T-cell (primary cell): Measurements from ENCODE around the gene FOXJ3. TPM values are rescaled to one million over a fixed set of nuclear protein-coding genes. Genes with fewer than 3 reads are reported as not detected.
A peak's percentile ranks its signal among the peaks of the same experiment; 100 is the strongest.

Experiments used
- ATAC-seq, 4 experiments: fragments of 200-7000 bp in 3 of 4; fragments of 150-1000 bp in 1 of 4; cut with Tn5 transposase; replicated peaks in 1 of 4; 1 replicate in 3 of 4; 2 replicates in 1 of 4; pipeline ENCODE4 v1.10.0; 2021; ENCODE audit warnings: moderate library complexity in 3 of 4, mild to moderate bottlenecking in 2 of 4, moderate number of reproducible peaks in 1 of 4
- CTCF ChIA-PET, 2 donors: fragments of 300-600 bp; sonication (Branson Sonifier 250); formaldehyde crosslinking; loops; one replicate each; lab custom pipeline; 2022; ENCODE audit warnings: antibody characterized with exemption in 2 of 2; lab: Charles Lee
- POLR2A ChIA-PET, 2 donors: fragments of 300-600 bp; sonication (Branson Sonifier 250); formaldehyde crosslinking; loops; one replicate each; lab custom pipeline; 2022; ENCODE audit warnings: antibody characterized with exemption in 2 of 2; lab: Charles Lee
- DNase-seq, 35 experiments: peaks; one replicate each; pipeline versions ENCODE4 v3.0.0 to v3.0.0-alpha.2; 2013 to 2023
- H3K27ac ChIP-seq: one replicate; pipeline ENCODE4 v1.5.1; 2013; ENCODE audit warnings: low read length
- H3K27me3 ChIP-seq, 2 experiments: replicated peaks in 1 of 2; 1 replicate in 1 of 2; 2 replicates in 1 of 2; pipeline versions ENCODE4 v1.6.1 to v1.7.0; 2013; ENCODE audit warnings: low read length in 1 of 2, mixed read lengths in 1 of 2; ENCODE audit not compliant: control insufficient read depth in 2 of 2, insufficient read depth in 2 of 2; ENCODE audit errors: extremely low read depth in 1 of 2
- H3K36me3 ChIP-seq, 2 donors: 1 replicate in 1 of 2; 2 replicates in 1 of 2; pipeline versions ENCODE4 v1.6.1 to v1.7.0; 2013; ENCODE audit warnings: low read length in 1 of 2; ENCODE audit not compliant: control insufficient read depth in 2 of 2, insufficient read depth in 1 of 2; ENCODE audit errors: extremely low read depth in 1 of 2
- H3K4me1 ChIP-seq, 2 experiments: 1 replicate in 1 of 2; 2 replicates in 1 of 2; pipeline versions ENCODE4 v1.6.1 to v1.7.0; 2013; ENCODE audit warnings: low read length in 2 of 2, mixed read lengths in 1 of 2; ENCODE audit not compliant: insufficient read depth in 2 of 2, control insufficient read depth in 1 of 2; ENCODE audit errors: extremely low read depth in 1 of 2
- H3K4me3 ChIP-seq, 2 donors: 1 replicate in 1 of 2; 2 replicates in 1 of 2; pipeline versions ENCODE4 v1.5.1 to v1.7.0; 2013; ENCODE audit warnings: mild to moderate bottlenecking in 2 of 2, low read length in 1 of 2, moderate library complexity in 1 of 2; ENCODE audit not compliant: control insufficient read depth in 1 of 2; ENCODE audit errors: extremely low read depth in 1 of 2
- H3K9me3 ChIP-seq: 2 replicates; pipeline ENCODE4 v1.7.0; 2013
- H3K27ac Mint-ChIP-seq, 2 donors: one replicate each; pipeline ENCODE4 v1.8.0; 2020 to 2021; ENCODE audit warnings: mild to moderate bottlenecking in 2 of 2, mixed read lengths in 2 of 2
- H3K27me3 Mint-ChIP-seq, 2 donors: one replicate each; pipeline ENCODE4 v1.8.0; 2021 to 2022; ENCODE audit warnings: mixed read lengths in 2 of 2
- H3K36me3 Mint-ChIP-seq: one replicate; pipeline ENCODE4 v1.8.0; 2021; ENCODE audit warnings: mixed read lengths
- H3K4me1 Mint-ChIP-seq, 3 donors: one replicate each; pipeline ENCODE4 v1.8.0; 2020 to 2022; ENCODE audit warnings: mixed read lengths in 3 of 3, mild to moderate bottlenecking in 1 of 3
- H3K4me3 Mint-ChIP-seq, 3 donors: one replicate each; pipeline ENCODE4 v1.8.0; 2020 to 2022; ENCODE audit warnings: mild to moderate bottlenecking in 3 of 3, mixed read lengths in 3 of 3, moderate library complexity in 3 of 3
- H3K9me3 Mint-ChIP-seq, 3 donors: one replicate each; pipeline ENCODE4 v1.8.0; 2020 to 2022; ENCODE audit warnings: mixed read lengths in 3 of 3
- WGBS: methylation state at CpG from one replicate; pipeline ENCODE4 v1.1.5; 2013; ENCODE audit warnings: missing lambda C conversion rate; ENCODE audit not compliant: insufficient coverage; 5-methylcytosine and 5-hydroxymethylcytosine counted together
- total RNA-seq, 35 experiments: library from RNA in 6 of 35; stranded (reverse) in 6 of 35; fragments of 120-200 nt in 1 of 35; gene quantifications; one replicate each; pipeline versions ENCODE4 v1.2.1 to v1.2.4 and lab custom pipeline; 2013 to 2026

Gene FOXJ3
- total RNA-seq, 5 donors from 2014 or later (not counting 1 experiment from before 2014, with no cell fraction given), result 71.4 to 87.7 (median 77.8) TPM

DNA sequence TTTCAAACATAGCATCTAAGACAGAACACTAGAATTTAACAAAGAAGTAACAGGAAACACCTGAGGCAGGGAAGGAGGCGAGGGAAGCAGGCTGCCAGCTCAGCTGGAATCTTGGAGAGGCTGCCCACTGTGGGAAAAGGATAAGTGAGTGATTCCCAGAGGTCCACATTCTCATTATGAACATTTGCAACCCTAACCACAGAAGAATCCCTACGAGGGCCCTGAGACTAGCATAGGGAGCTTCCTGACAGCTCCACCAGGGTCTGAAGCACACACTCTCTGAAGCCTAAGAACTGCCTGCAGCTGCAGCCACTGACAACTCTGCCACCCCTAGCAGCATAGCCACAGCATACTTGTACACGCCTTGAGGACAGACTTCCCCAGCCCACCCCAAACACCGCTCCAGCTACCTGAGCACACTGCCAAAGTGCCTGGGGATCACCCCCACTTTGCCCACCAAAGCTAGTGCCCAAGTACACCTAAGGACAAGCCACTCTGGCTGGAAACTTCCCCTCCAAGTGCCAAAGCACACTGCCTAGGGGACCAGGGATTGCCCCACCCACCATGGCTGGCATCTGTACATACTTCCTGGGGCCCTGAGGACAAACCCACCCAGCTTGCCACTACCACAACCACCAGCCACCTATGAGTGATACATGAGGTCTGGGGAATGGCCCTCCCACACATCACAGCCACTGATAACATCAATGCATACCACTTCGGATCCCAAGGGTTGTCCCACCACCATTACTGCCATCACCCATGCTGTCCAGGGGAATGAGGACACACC is 93.9 kb downstream of the FOXJ3 start:
- WGBS, result 74% methylated on average over 4 of the region's 5 CpGs
- no peak overlapping the region for H3K27ac ChIP-seq
- H3K9me3 ChIP-seq, result peaks cover 3% of the 10 kb centered on the region
- no peak overlapping the region for H3K4me3 ChIP-seq
- Mint-ChIP-seq H3K27me3 (no peaks in the 10 kb centered on the region), H3K27ac (peak overlapping the region in 1 of 2 donors; percentile 16), H3K4me3 (peak overlapping the region in 1 of 3 donors; percentile 26), H3K36me3 (peaks cover 71% of the 10 kb centered on the region), H3K9me3 (peaks cover 7 to 26% (median 19%) of the 10 kb centered on the region in 3 donors), H3K4me1 (peaks cover 56 to 69% (median 61%) of the 10 kb centered on the region in 3 donors)
- ChIA-PET POLR2A (no interaction called here), CTCF (interaction anchor here in 1 of 2 donors (0.5 kb wide), 1 partner anchor 40 kb away, joined by 3 read pairs; no protein-coding TSS in a partner anchor)
- H3K36me3 ChIP-seq, result peaks cover 0 to 2% of the 10 kb centered on the region in 2 donors
- DNase-seq, result no peak
- H3K27me3 ChIP-seq, result no peaks in the 10 kb centered on the region
- peaks cover 2 to 13% of the 10 kb centered on the region in 2 experiments for H3K4me1 ChIP-seq
- peak in 1 of 4 experiments; percentile 9 for ATAC-seq

DNA sequence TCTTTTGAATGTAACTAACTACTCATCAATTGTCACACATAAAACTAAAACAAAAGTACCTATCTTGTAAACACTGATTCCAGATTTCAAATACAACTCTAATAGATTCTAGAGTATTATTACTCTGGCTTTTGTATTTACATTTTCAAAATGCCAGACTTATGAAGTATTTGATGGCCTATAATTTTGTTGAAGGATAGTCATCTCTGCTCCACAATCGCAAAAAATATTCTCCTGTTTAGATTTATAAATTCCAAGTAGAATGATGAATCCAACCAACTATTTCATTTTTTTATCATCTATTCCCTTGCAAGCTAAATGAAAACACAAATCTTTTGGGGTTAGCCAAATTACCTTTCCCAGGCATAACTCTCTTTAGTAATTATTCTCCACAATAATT is 95.5 kb downstream of the FOXJ3 start:
- peaks cover 43 to 55% (median 47%) of the 10 kb centered on the region in 3 donors for H3K4me1 Mint-ChIP-seq
- no peaks in the 10 kb centered on the region for H3K27me3 Mint-ChIP-seq
- WGBS, result no CpG with 5 or more reads among the region's 1 CpG
- ChIA-PET CTCF (no interaction called here), POLR2A (no interaction called here)
- Histone ChIP-seq H3K27me3 (no peaks in the 10 kb centered on the region), H3K9me3 (peaks cover 3% of the 10 kb centered on the region), H3K4me3 (no peak overlapping the region), H3K4me1 (peaks cover 2 to 13% of the 10 kb centered on the region in 2 experiments), H3K36me3 (peaks cover 2% of the 10 kb centered on the region in 2 donors), H3K27ac (no peak overlapping the region)
- no peak overlapping the region for H3K4me3 Mint-ChIP-seq
- H3K36me3 Mint-ChIP-seq, result peaks cover 71% of the 10 kb centered on the region
- ATAC-seq (no peak), DNase-seq (no peak)
- no peak overlapping the region for H3K27ac Mint-ChIP-seq
- H3K9me3 Mint-ChIP-seq, result peaks cover 7 to 26% (median 19%) of the 10 kb centered on the region in 3 donors

- H3K4me1 ChIP-seq, result peaks cover 2 to 13% of the 10 kb centered on the region in 2 experiments
- H3K4me3 Mint-ChIP-seq, result no peak overlapping the region
- no peak for ATAC-seq
- WGBS, result no CpG with 5 or more reads among the region's 1 CpG
- peaks cover 39 to 49% (median 43%) of the 10 kb centered on the region in 3 donors for H3K4me1 Mint-ChIP-seq
- H3K27me3 ChIP-seq, result no peaks in the 10 kb centered on the region
- no peaks in the 10 kb centered on the region for H3K27me3 Mint-ChIP-seq
- peaks cover 7 to 27% (median 19%) of the 10 kb centered on the region in 3 donors for H3K9me3 Mint-ChIP-seq
- H3K36me3 ChIP-seq, result peaks cover 2 to 5% of the 10 kb centered on the region in 2 donors
- H3K9me3 ChIP-seq, result peaks cover 3% of the 10 kb centered on the region
- no peak overlapping the region for H3K27ac ChIP-seq
- no peak overlapping the region for H3K4me3 ChIP-seq
- no peak for DNase-seq
- H3K36me3 Mint-ChIP-seq, result peaks cover 69% of the 10 kb centered on the region
- no peak overlapping the region for H3K27ac Mint-ChIP-seq
- ChIA-PET CTCF (no interaction called here), POLR2A (no interaction called here)
Observed at GRCh38 chr1:42239041-42239440, 96.0 kb downstream of the FOXJ3 start.

DNA sequence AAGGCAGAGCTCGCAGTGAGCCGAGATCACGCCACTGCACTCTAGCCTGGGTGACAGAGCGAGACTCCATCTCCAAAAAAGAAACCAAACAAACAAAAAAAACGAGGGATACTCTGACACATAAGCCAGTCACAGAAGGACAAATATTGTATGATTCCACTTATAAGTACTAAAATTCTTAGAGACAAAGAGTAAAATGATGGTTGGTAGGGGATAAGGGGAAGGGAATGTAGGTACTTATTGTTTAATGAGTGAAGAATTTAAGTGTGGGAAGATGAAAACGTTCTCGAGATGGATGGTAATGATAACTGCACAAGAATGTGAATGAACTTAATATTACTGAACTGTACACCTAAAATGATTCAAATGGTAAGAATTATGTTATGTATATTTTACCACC is 103.8 kb downstream of the FOXJ3 start:
- Histone ChIP-seq H3K27ac (no peak overlapping the region), H3K36me3 (peaks cover 5 to 9% of the 10 kb centered on the region in 2 donors), H3K4me1 (no peaks in the 10 kb centered on the region), H3K4me3 (no peak overlapping the region), H3K27me3 (no peaks in the 10 kb centered on the region), H3K9me3 (no peaks in the 10 kb centered on the region)
- peaks cover 0 to 3% (median 0%) of the 10 kb centered on the region in 3 donors for H3K9me3 Mint-ChIP-seq
- no CpG with 5 or more reads among the region's 7 CpGs for WGBS
- ATAC-seq (no peak), DNase-seq (no peak)
- no peaks in the 10 kb centered on the region for H3K27me3 Mint-ChIP-seq
- no peak overlapping the region for H3K27ac Mint-ChIP-seq
- ChIA-PET CTCF (no interaction called here), POLR2A (no interaction called here)
- peaks cover 22% of the 10 kb centered on the region for H3K36me3 Mint-ChIP-seq
- H3K4me3 Mint-ChIP-seq, result no peak overlapping the region
- H3K4me1 Mint-ChIP-seq, result peaks cover 18 to 33% (median 30%) of the 10 kb centered on the region in 3 donors

GRCh38 chr1:42228938-42229337 is 106.1 kb downstream of the FOXJ3 start:
- no peak overlapping the region for H3K4me3 Mint-ChIP-seq
- ChIA-PET CTCF (no interaction called here), POLR2A (no interaction called here)
- 98% methylated on average over 6 of the region's 6 CpGs for WGBS
- no peaks in the 10 kb centered on the region for H3K27me3 Mint-ChIP-seq
- peaks cover 0 to 9% of the 10 kb centered on the region in 2 donors for H3K36me3 ChIP-seq
- H3K9me3 Mint-ChIP-seq, result peaks cover 0 to under 1% (median 0%) of the 10 kb centered on the region in 3 donors
- DNase-seq (no peak), ATAC-seq (no peak)
- H3K4me1 Mint-ChIP-seq, result peaks cover 18 to 33% (median 27%) of the 10 kb centered on the region in 3 donors
- peaks cover 13% of the 10 kb centered on the region for H3K36me3 Mint-ChIP-seq
- H3K4me1 ChIP-seq, result no peaks in the 10 kb centered on the region
- no peaks in the 10 kb centered on the region for H3K9me3 ChIP-seq
- no peak overlapping the region for H3K27ac ChIP-seq
- no peaks in the 10 kb centered on the region for H3K27me3 ChIP-seq
- no peak overlapping the region for H3K27ac Mint-ChIP-seq
- no peak overlapping the region for H3K4me3 ChIP-seq

GRCh38 chr1:42223036-42223435 is 112.0 kb downstream of the FOXJ3 start:
- H3K27me3 Mint-ChIP-seq, result no peaks in the 10 kb centered on the region
- no CpG with 5 or more reads among the region's 1 CpG for WGBS
- DNase-seq, result no peak
- peaks cover 48 to 63% (median 57%) of the 10 kb centered on the region in 3 donors for H3K4me1 Mint-ChIP-seq
- Histone ChIP-seq H3K4me1 (no peaks in the 10 kb centered on the region), H3K27ac (no peak overlapping the region), H3K27me3 (no peaks in the 10 kb centered on the region), H3K9me3 (no peaks in the 10 kb centered on the region), H3K4me3 (no peak overlapping the region), H3K36me3 (peaks cover 0 to 9% of the 10 kb centered on the region in 2 donors)
- H3K4me3 Mint-ChIP-seq, result no peak overlapping the region
- no peak overlapping the region for H3K27ac Mint-ChIP-seq
- ChIA-PET CTCF (no interaction called here), POLR2A (no interaction called here)
- H3K9me3 Mint-ChIP-seq, result peaks cover 0 to 4% (median 0%) of the 10 kb centered on the region in 3 donors
- no peak for ATAC-seq
- peaks cover 41% of the 10 kb centered on the region for H3K36me3 Mint-ChIP-seq
